MCF 10A (cell line): ENCODE results near the gene EIF4E2. TPM values are rescaled to one million over a fixed set of nuclear protein-coding genes. Genes with fewer than 3 reads are reported as not detected.

Experiments used
- Bru-seq: library from RNA; stranded (reverse); fragments of 400-500 nt; gene quantifications from one replicate; lab custom pipeline; 2021; lab: Mats Ljungman, UMichigan
- BruChase-seq, 2 experiments: library from RNA; stranded (reverse); fragments of 400-500 nt; gene quantifications; one replicate each; lab custom pipeline; 2021; lab: Mats Ljungman, UMichigan
- BruUV-seq: library from RNA; stranded (reverse); fragments of 400-500 nt; replicated peaks from 2 replicates; lab custom pipeline; 2021; lab: Mats Ljungman, UMichigan
- CTCF ChIA-PET: fragments of 300-600 bp; sonication (Branson Sonifier 250); formaldehyde crosslinking; extraction: SDS; loops from one replicate; lab custom pipeline; 2021; ENCODE audit warnings: antibody characterized with exemption, inconsistent platforms; lab: Yijun Ruan, JAX
- POLR2A ChIA-PET: fragments of 300-600, 350-650 bp; sonication (Branson Sonifier 250); formaldehyde crosslinking; extraction: SDS; loops from one replicate; lab custom pipeline; 2020; ENCODE audit warnings: antibody characterized with exemption, inconsistent platforms; lab: Yijun Ruan, JAX
- DNase-seq: peaks from one replicate; pipeline ENCODE4 v3.0.0-alpha.2; 2018; ENCODE audit not compliant: unreplicated experiment
- H3K27ac Mint-ChIP-seq: one replicate; pipeline ENCODE4 v1.8.0; 2022; ENCODE audit warnings: mild to moderate bottlenecking, low read depth, mixed read lengths; ENCODE audit not compliant: unreplicated experiment
- H3K27me3 Mint-ChIP-seq: one replicate; pipeline ENCODE4 v1.8.0; 2022; ENCODE audit warnings: mixed read lengths; ENCODE audit not compliant: insufficient read depth, unreplicated experiment
- H3K36me3 Mint-ChIP-seq: one replicate; pipeline ENCODE4 v1.8.0; 2022; ENCODE audit warnings: mild to moderate bottlenecking, moderate library complexity, mixed read lengths; ENCODE audit not compliant: insufficient read depth, unreplicated experiment
- H3K4me1 Mint-ChIP-seq: one replicate; pipeline ENCODE4 v1.8.0; 2022; ENCODE audit warnings: mixed read lengths; ENCODE audit not compliant: insufficient read depth, unreplicated experiment
- H3K4me3 Mint-ChIP-seq: one replicate; pipeline ENCODE4 v1.8.0; 2022; ENCODE audit warnings: mild to moderate bottlenecking, moderate library complexity, mixed read lengths; ENCODE audit not compliant: unreplicated experiment
- H3K9me3 Mint-ChIP-seq: one replicate; pipeline ENCODE4 v1.8.0; 2022; ENCODE audit warnings: mixed read lengths; ENCODE audit not compliant: unreplicated experiment
- intact Hi-C: fragments of 100-400 bp; cut with micrococcal nuclease; formaldehyde crosslinking; loops from 2 replicates; pipeline ENCODE4 v1.14.1; 2022
- long read RNA-seq: library from polyadenylated mRNA; stranded (forward); transcript quantifications from one replicate; pipeline ENCODE4 v2.0.0, GENCODE V29; 2022
- total RNA-seq: library from RNA; stranded (reverse); gene quantifications from 2 replicates; pipeline ENCODE4 v1.2.3, GENCODE V29; 2022
- TF ChIP-seq, protein P1 (sequence below): fragments of 200-600 bp; IDR thresholded peaks from one replicate; pipeline ENCODE4 v1.8.0; 2022; ENCODE audit warnings: antibody characterized with exemption, mild to moderate bottlenecking; ENCODE audit not compliant: unreplicated experiment

EIF4E2 gene, protein sequence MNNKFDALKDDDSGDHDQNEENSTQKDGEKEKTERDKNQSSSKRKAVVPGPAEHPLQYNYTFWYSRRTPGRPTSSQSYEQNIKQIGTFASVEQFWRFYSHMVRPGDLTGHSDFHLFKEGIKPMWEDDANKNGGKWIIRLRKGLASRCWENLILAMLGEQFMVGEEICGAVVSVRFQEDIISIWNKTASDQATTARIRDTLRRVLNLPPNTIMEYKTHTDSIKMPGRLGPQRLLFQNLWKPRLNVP
- total RNA-seq (51.7 and 52.8 TPM in 2 replicates), Bru-seq, nascent RNA (percentile 87 among the genes with signal in this experiment), BruChase-seq, experiment 1, labeled RNA remaining after a 6-hour chase (percentile 84 among the genes with signal in this experiment), BruChase-seq, experiment 2, labeled RNA remaining after a 2-hour chase (percentile 87 among the genes with signal in this experiment)
- long read RNA-seq, transcript EIF4E2-202 (7 exons, 3,448 nt) = minor isoform, 10 of 93 reads
- long read RNA-seq, transcript EIF4E2-201 (7 exons, 1,604 nt) = major isoform, 61 of 93 reads
- long read RNA-seq, transcript EIF4E2-207 (8 exons, 3,525 nt) = minor isoform, 6 of 93 reads
- long read RNA-seq, partial matches to known transcripts = 3 of 93 reads
- long read RNA-seq, other reads (novel, unspliced or antisense) = 8 of 93 reads

DNA sequence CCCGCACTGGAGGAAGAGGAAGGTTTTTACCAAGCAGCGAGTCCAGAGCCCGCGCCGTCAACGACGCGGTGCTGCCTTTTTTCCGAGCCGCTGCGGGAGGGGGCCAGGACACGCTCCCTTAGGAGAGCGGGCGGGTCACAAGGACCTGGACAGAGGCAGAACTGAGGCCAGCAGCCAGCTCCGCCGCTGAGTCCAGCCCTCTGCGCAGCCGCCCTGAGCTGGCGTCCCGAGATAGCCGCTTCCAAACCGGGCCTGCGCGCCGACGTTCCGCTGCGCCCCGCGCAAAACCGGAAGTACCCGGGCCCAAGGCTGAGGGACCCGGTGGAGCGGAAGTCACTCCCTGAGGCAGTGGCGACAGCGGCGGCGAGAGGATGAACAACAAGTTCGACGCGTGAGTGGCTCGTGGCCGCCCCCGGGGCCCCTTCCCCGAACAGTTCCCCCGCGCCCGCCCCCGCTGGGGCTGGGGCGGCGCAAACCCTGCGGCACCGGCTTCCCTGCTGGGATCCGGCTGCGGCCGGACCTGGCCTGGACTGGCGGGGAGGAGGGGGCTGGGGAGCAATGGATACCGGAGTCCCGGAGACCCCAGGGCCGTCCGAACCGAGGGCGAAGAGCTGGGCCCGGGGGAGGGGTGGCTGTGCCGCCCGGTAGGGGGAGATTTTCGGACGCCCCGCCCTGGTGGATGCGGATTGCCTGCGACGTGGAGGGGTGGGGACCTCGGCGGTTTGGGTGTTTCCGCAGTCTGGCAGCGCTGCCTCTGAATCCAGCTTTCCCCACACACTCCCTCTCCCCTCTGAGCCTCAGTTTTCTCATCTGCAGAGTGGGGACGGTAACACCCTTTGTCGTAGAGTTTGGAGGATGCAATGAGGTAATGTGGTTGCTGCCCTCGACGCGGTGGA lies at the start of gene EIF4E2, which contains the start of gene TIGD1:
TSS of gene EIF4E2 (plus strand) at position 336 of the 896 bp plus-strand sequence. CDS start at position 372, 36 bp downstream.
TSS of gene TIGD1 (minus strand) at position 204 of the 896 bp plus-strand sequence. CDS start 675 bp downstream, outside the sequence.
- ChIA-PET CTCF (no interaction called here), POLR2A (interaction anchor here (0.6 to 3.0 kb wide), 19 partner anchors 9 to 1587 kb away, joined by 3 to 39 read pairs (median 4); partner anchors contain the start of genes CHRNG, COPS7B, DIS3L2 and GIGYF2)
- H3K36me3 Mint-ChIP-seq = peaks cover 30% of the 10 kb centered on the region
- H3K4me3 Mint-ChIP-seq = peak within 1 kb of the TSS; percentile 90
- H3K27me3 Mint-ChIP-seq = no peaks in the 10 kb centered on the region
- H3K9me3 Mint-ChIP-seq = no peaks in the 10 kb centered on the region
- peak within 1 kb of the TSS; percentile 96 for H3K27ac Mint-ChIP-seq
- peaks cover 30% of the 10 kb centered on the region for H3K4me1 Mint-ChIP-seq
- peak; percentile 87 for DNase-seq
- BruUV-seq = no TSS peak
- TF ChIP-seq, protein P1, sequence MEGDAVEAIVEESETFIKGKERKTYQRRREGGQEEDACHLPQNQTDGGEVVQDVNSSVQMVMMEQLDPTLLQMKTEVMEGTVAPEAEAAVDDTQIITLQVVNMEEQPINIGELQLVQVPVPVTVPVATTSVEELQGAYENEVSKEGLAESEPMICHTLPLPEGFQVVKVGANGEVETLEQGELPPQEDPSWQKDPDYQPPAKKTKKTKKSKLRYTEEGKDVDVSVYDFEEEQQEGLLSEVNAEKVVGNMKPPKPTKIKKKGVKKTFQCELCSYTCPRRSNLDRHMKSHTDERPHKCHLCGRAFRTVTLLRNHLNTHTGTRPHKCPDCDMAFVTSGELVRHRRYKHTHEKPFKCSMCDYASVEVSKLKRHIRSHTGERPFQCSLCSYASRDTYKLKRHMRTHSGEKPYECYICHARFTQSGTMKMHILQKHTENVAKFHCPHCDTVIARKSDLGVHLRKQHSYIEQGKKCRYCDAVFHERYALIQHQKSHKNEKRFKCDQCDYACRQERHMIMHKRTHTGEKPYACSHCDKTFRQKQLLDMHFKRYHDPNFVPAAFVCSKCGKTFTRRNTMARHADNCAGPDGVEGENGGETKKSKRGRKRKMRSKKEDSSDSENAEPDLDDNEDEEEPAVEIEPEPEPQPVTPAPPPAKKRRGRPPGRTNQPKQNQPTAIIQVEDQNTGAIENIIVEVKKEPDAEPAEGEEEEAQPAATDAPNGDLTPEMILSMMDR = no peak
- intact Hi-C loops = loop anchor here (2.0 kb wide), 1 partner anchor 42 kb away; no protein-coding TSS in a partner anchor

DNA sequence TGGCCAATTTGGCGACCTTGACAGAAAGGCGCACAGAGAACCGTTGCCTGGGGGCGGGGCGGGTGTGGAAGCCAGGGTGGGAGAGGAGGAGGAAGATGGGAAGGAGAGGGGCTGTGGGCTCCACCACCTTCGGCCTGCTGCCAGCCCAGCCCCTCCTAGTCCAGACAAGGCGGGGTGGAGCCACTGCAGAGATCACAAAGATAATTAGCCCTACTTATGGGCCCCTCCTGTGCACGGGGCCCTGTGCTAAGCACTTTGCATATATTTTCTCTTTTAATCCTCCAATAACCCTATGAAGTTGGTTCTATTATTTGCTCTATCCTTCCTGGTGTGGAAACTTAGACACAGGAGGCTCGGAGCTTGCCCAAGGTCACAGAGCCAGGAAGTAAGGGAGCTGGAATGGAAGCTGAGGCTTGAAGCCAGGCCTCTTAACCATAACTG lies 49.1 kb upstream of the EIF4E2 start:
- TF ChIP-seq, protein P1 = no peak
- Mint-ChIP-seq H3K4me1 (no peaks in the 10 kb centered on the region), H3K27ac (no peak overlapping the region), H3K4me3 (no peak overlapping the region), H3K9me3 (no peaks in the 10 kb centered on the region), H3K36me3 (no peaks in the 10 kb centered on the region), H3K27me3 (peaks cover 41% of the 10 kb centered on the region)
- CTCF ChIA-PET = no interaction called here
- POLR2A ChIA-PET = no interaction called here
- intact Hi-C loops = no loop called here
- no TSS peak for BruUV-seq
- no peak for DNase-seq

DNA sequence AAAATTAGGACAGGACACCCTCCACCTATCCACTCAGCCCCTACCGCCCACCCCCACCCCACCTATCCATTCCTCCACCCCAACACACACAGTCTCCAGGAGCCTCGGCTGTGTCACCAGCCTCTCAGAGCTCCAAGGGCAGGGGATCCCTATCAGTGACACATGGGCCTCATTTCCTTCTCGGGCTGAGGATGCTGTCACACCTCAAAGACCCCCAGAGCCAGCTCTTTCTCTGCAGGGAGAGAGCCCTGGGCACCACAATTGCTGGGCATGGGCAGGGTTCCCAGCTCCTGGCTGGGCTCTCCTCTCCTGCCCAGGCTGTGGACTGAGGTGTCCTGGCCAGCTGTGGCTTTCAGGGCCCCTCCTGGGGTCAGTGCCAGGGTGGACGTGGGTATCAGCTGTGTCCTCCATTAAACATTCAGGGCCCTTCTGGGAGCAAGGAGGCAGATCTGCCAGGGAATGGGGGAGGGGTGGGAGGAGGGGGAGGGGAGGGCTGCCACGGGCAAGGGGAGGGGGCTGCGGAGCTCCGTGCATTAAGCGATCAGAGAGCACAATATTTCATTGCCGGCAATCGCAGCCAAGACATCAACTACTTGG lies 48.6 kb upstream of the EIF4E2 start:
- TF ChIP-seq, protein P1 = no peak
- H3K27me3 Mint-ChIP-seq = peaks cover 41% of the 10 kb centered on the region
- DNase-seq = no peak
- no TSS peak for BruUV-seq
- no peaks in the 10 kb centered on the region for H3K36me3 Mint-ChIP-seq
- no peaks in the 10 kb centered on the region for H3K4me1 Mint-ChIP-seq
- H3K9me3 Mint-ChIP-seq = no peaks in the 10 kb centered on the region
- H3K27ac Mint-ChIP-seq = no peak overlapping the region
- intact Hi-C loops = no loop called here
- ChIA-PET POLR2A (no interaction called here), CTCF (no interaction called here)
- no peak overlapping the region for H3K4me3 Mint-ChIP-seq
